ENCODE data around the gene SCNN1B.

The SCNN1B gene

GRCh38 chr16:23409522-23409921, 107.4 kb downstream of the SCNN1B start:
- no peak for DNase-seq

DNA sequence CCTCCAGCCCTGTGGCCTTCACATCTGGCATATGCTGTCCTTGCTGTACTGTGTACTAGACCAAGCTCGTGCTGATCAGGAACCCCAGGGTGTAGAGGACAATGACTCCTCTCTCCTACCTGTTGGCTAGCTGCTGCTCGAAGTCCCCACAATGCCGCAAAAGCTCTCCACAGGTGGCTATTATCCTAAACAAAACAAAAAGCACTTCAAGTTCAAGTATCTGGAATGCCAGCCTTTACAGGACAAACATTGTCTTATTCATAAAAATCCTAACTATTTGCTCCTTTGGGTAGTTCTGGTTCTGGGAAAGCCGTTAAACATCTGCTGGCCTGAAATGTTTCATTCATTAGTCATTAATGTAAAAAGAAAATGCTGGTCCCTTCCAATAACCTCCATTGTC, 108.1 kb downstream of the SCNN1B start:
- no peak for DNase-seq

GRCh38 chr16:23414731-23415130, 112.6 kb downstream of the SCNN1B start:
- no peak for DNase-seq

DNA sequence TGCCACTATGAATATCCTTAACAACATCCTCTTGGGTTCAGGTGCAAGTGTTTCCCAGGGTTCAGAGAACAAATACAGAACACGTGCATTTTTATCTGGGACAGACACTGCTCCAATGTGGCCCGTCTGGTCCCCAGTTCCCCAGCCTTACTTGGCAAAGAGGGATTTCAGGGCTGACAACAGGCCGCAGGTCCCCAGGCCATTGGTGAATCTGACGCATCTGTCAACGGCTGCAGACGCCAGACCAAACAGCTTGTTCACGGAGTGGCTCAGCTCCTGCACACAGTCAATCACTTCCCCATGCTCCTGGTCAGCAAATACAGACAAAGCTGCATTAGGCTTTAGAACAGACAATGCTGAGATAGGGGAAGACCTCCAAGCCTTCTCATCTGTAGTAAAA, 114.7 kb downstream of the SCNN1B start:
- DNase-seq: no peak

- DNase-seq: no peak
Observed at GRCh38 chr16:23420011-23420410, 117.9 kb downstream of the SCNN1B start.

- no peak for DNase-seq
Observed at GRCh38 chr16:23423496-23424049, 121.5 kb downstream of the SCNN1B start.

- no peak for DNase-seq
Observed at GRCh38 chr16:23424292-23424958, 122.3 kb downstream of the SCNN1B start.

DNA sequence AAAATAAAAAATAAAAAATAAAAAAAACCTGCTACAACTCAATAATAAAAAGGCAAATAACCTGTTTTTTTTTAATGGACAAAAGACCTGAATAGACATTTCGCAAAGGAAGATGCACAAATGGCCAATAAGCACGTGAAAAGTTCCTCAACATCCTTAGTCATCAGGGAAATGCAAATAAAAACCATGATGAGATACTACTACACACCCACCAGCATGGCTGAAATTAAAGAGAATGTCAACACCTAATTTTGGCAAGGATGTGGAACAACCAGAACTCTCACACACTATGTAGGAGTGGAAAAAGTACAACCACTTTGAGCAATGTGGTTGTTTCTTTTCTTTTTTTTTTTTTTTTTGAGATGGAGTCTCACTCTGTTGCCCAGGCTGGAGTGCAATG, 126.2 kb downstream of the SCNN1B start:
- DNase-seq: no peak

All from stimulated activated naive CD4-positive, alpha-beta T cell (primary cell).